ENCODE results near the gene ZSCAN30.

The ZSCAN30 gene

GRCh38 chr18:35284841-35285240 lies 5.2 kb downstream of the ZSCAN30 start:
- DNase-seq (ENCODE audit: low spot score) = no peak
- H3K27ac ChIP-seq = no peak overlapping the region
- ChIA-PET POLR2A (ENCODE audit: low non-redundant PET) (no interaction called here), CTCF (no interaction called here)
- no peak for TF ChIP-seq CTCF (conservative IDR thresholded peaks at IDR 0.05; ENCODE audit: low read depth)

GRCh38 chr18:35283923-35284794 lies 5.9 kb downstream of the ZSCAN30 start:
- no peak overlapping the region for H3K27ac ChIP-seq
- POLR2A ChIA-PET (ENCODE audit: low non-redundant PET) = no interaction called here
- DNase-seq (ENCODE audit: low spot score) = no peak
- TF ChIP-seq CTCF (conservative IDR thresholded peaks at IDR 0.05; ENCODE audit: low read depth) = no peak
- CTCF ChIA-PET = no interaction called here

- ChIA-PET POLR2A (ENCODE audit: low non-redundant PET) (no interaction called here), CTCF (no interaction called here)
- H3K27ac ChIP-seq = no peak overlapping the region
- peak; percentile 17 for DNase-seq (ENCODE audit: low spot score)
- no peak for TF ChIP-seq CTCF (conservative IDR thresholded peaks at IDR 0.05; ENCODE audit: low read depth)
Measured at GRCh38 chr18:35282353-35282752, 7.7 kb downstream of the ZSCAN30 start.

- no peak for DNase-seq (ENCODE audit: low spot score)
- no peak for TF ChIP-seq CTCF (conservative IDR thresholded peaks at IDR 0.05; ENCODE audit: low read depth)
- no peak overlapping the region for H3K27ac ChIP-seq
- ChIA-PET POLR2A (ENCODE audit: low non-redundant PET) (no interaction called here), CTCF (no interaction called here)
Measured at GRCh38 chr18:35278969-35279368, 11.1 kb downstream of the ZSCAN30 start.

- ChIA-PET CTCF (no interaction called here), POLR2A (ENCODE audit: low non-redundant PET) (no interaction called here)
- no peak overlapping the region for H3K27ac ChIP-seq
- no peak for DNase-seq (ENCODE audit: low spot score)
- TF ChIP-seq CTCF (conservative IDR thresholded peaks at IDR 0.05; ENCODE audit: low read depth) = no peak
Measured at GRCh38 chr18:35278085-35278484, 11.9 kb downstream of the ZSCAN30 start.

- POLR2A ChIA-PET (ENCODE audit: low non-redundant PET) = no interaction called here
- CTCF ChIA-PET = no interaction called here
- no peak for DNase-seq (ENCODE audit: low spot score)
- TF ChIP-seq CTCF (conservative IDR thresholded peaks at IDR 0.05; ENCODE audit: low read depth) = no peak
- H3K27ac ChIP-seq = no peak overlapping the region
Measured at GRCh38 chr18:35277633-35278032, 12.4 kb downstream of the ZSCAN30 start.
